Ascending aorta (tissue), 2 donors: ENCODE measurements around the gene SLC26A11. TPM values are rescaled to one million over a fixed set of nuclear protein-coding genes. Genes with fewer than 3 reads are reported as not detected.
"Not testable (repeated sequence)": the region's sequence is repeated elsewhere in the genome, so short reads cannot be mapped to it uniquely, and the experiment has no call there.

ENCODE experiments used
- DNase-seq, 2 donors: peaks; one replicate each; pipeline ENCODE4 v3.0.0-alpha.2; 2019; ENCODE audit warnings: low spot score in 2 of 2
- H3K27ac ChIP-seq, 2 donors: fragments of 200-600 bp; sonication (generic); one replicate each; pipeline ENCODE4 v1.5.1; 2016 to 2017; ENCODE audit warnings: mild to moderate bottlenecking in 1 of 2
- H3K27me3 ChIP-seq: fragments of 200-600 bp; sonication (generic); one replicate; pipeline ENCODE4 v1.5.1; 2017
- H3K36me3 ChIP-seq, 2 donors: fragments of 200-600 bp; sonication (generic); one replicate each; pipeline ENCODE4 v1.5.1; 2016
- H3K4me1 ChIP-seq, 2 donors: fragments of 200-600 bp; sonication (generic); one replicate each; pipeline ENCODE4 v1.5.1; 2016 to 2017; ENCODE audit warnings: mild to moderate bottlenecking in 1 of 2
- H3K4me3 ChIP-seq, 2 donors: fragments of 200-600 bp; sonication (generic); one replicate each; pipeline ENCODE4 v1.5.1; 2016 to 2017; ENCODE audit warnings: mild to moderate bottlenecking in 1 of 2
- H3K9me3 ChIP-seq, 2 donors: fragments of 200-600 bp; sonication (generic); one replicate each; pipeline ENCODE4 v1.5.1; 2016
- intact Hi-C: fragments of 100-400 bp; cut with DNase I; formaldehyde crosslinking; loops from one replicate; pipeline ENCODE4 v1.15.1; 2023
- total RNA-seq: library from RNA; depleted of rRNA; stranded (reverse); fragments of >200 nt; gene quantifications from one replicate; pipeline ENCODE4 v1.1.0, GENCODE V29; 2016
- TF ChIP-seq, protein P1 (sequence below), 3 experiments: fragments of 200-600 bp in 2 of 3; fragments of 450-650 bp in 1 of 3; sonication (generic) in 2 of 3; IDR thresholded peaks; one replicate each; pipeline ENCODE4 v1.5.1; 2016 to 2019; ENCODE audit warnings: antibody characterized with exemption in 3 of 3, mild to moderate bottlenecking in 1 of 3, moderate library complexity in 1 of 3

Gene SLC26A11
- total RNA-seq, 1 donor from 2014 or later, result 25.8 TPM

DNA sequence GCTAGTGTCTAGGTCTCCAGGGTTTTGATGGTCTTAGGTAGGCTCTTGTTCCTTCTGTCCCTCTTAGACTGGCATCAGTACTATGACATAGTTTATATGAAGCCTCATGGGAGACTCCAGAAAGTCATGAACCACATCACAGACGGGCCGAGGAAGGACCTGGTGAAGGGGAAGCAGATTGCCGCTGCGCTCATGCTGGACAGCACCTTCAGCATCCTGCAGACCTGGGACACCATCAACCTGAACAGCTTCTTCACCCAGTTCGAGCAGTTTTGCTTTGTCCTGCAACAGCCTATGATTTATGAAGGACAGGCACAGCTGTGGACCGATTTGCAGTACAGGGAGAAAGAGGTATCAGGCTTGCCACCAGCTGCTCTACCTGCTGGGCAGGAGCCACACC is 74.4 kb downstream of the SLC26A11 start:
- H3K27me3 ChIP-seq, result no peaks in the 10 kb centered on the region
- intact Hi-C loops, result no loop called here
- H3K4me3 ChIP-seq, result no peak overlapping the region
- TF ChIP-seq, protein P1, sequence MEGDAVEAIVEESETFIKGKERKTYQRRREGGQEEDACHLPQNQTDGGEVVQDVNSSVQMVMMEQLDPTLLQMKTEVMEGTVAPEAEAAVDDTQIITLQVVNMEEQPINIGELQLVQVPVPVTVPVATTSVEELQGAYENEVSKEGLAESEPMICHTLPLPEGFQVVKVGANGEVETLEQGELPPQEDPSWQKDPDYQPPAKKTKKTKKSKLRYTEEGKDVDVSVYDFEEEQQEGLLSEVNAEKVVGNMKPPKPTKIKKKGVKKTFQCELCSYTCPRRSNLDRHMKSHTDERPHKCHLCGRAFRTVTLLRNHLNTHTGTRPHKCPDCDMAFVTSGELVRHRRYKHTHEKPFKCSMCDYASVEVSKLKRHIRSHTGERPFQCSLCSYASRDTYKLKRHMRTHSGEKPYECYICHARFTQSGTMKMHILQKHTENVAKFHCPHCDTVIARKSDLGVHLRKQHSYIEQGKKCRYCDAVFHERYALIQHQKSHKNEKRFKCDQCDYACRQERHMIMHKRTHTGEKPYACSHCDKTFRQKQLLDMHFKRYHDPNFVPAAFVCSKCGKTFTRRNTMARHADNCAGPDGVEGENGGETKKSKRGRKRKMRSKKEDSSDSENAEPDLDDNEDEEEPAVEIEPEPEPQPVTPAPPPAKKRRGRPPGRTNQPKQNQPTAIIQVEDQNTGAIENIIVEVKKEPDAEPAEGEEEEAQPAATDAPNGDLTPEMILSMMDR (IDR thresholded peaks at IDR 0.05), result no peak
- H3K9me3 ChIP-seq, result no peaks in the 10 kb centered on the region
- H3K27ac ChIP-seq, result no peak overlapping the region
- no peaks in the 10 kb centered on the region for H3K4me1 ChIP-seq
- peaks cover 89 to 99% of the 10 kb centered on the region in 2 donors for H3K36me3 ChIP-seq
- DNase-seq, result no peak

DNA sequence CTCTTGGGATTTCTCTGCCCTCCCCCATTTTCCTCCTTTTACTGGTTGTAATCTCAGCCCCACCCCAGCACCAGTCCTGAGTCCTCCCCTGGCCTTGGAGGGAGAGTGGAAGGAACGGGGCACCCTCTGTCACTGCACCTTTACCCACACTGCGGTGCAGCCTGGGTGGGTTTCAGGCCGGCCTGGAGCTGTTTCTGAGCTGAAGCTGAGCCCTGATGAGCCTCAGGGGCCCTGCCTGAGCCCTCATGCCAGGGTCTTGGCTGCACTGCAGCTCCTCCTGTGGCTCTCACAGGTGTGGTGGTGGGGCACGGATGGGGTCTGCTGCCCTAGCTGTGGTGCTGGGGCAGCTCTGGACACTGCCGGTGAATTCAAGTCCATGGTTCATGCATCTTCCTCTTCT is 74.9 kb downstream of the SLC26A11 start:
- no peak overlapping the region for H3K4me3 ChIP-seq
- intact Hi-C loops, result no loop called here
- no peak overlapping the region for H3K27ac ChIP-seq
- H3K27me3 ChIP-seq, result no peaks in the 10 kb centered on the region
- TF ChIP-seq, protein P1 (IDR thresholded peaks at IDR 0.05), result no peak
- H3K4me1 ChIP-seq, result no peaks in the 10 kb centered on the region
- H3K36me3 ChIP-seq, result peaks cover 89 to 99% of the 10 kb centered on the region in 2 donors
- H3K9me3 ChIP-seq, result no peaks in the 10 kb centered on the region
- DNase-seq, result no peak

DNA sequence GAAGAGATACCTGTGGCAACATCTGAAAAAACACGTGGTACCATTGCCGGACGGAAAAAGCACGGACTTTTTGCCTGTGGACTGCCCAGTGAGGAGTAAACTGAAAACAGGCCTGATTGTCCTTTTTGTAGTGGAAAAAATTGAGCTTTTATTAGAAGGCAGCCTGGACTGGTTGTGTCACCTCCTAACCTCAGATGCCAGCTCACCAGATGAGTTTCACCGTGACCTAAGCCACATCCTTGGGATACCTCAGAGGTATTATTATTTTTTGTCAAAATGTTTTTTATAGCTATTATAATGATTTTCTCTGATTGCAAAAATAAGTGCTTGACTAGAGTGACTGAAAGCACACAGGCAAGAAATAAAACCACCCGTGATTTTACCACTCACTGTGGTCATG is 75.3 kb downstream of the SLC26A11 start:
- no peak for DNase-seq
- Histone ChIP-seq H3K9me3 (no peaks in the 10 kb centered on the region), H3K4me1 (no peaks in the 10 kb centered on the region), H3K4me3 (no peak overlapping the region), H3K27me3 (no peaks in the 10 kb centered on the region), H3K27ac (no peak overlapping the region), H3K36me3 (peaks cover 90 to 99% of the 10 kb centered on the region in 2 donors)
- TF ChIP-seq, protein P1 (IDR thresholded peaks at IDR 0.05), result no peak
- intact Hi-C loops, result no loop called here

DNA sequence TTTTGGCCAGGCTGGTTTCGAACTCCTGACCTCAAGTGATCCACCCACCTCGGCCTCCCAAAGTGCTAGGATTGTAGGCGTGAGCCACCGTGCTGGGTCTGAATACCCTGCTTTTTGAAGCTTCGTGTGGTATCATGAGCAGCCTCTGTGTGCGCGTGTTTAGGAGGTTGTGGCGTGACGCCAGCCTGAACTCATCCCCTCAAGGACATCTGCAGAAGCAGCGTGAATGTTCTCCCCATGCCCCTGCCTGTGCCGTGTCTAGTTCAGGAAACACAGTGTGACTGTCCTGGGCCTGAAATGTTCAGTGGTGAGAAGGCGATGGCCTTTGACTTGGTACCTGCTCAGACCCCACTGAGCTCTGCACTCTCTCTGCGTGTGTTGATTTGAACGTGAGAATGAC is 76.0 kb downstream of the SLC26A11 start:
- H3K27ac ChIP-seq, result no peak overlapping the region
- peaks cover 88 to 99% of the 10 kb centered on the region in 2 donors for H3K36me3 ChIP-seq

DNA sequence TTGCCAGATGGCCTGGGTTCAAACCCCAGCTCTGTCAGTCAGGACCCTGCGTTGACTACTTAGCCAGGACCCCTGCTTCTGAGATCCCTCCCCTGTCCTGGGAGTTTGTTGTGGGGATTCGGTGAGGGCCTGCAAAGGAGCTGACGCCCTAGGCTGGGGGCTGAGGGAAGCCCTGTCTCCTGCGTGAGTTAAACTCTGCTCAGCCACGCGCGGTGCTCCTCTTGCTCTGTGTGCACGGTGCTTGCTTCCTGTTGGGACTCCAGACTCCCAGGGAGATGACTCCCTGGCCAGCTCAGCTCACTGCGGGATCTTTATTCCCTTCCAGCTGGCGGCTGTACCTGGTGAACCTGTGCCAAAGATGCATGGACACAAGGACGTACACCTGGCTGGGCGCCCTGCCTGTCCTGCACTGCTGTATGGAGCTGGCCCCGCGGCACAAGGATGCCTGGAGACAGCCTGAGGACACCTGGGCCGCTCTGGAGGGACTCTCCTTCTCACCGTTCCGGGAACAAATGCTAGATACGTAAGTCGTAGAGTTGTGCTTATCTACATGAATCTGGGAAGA is 77.9 kb downstream of the SLC26A11 start:
- intact Hi-C loops, result no loop called here
- DNase-seq, result no peak

More for the DNA sequence above, 76.0 kb downstream of the SLC26A11 start:
- DNase-seq, result no peak
- Histone ChIP-seq H3K4me3 (no peak overlapping the region), H3K4me1 (no peaks in the 10 kb centered on the region), H3K27me3 (no peaks in the 10 kb centered on the region), H3K9me3 (no peaks in the 10 kb centered on the region)
- TF ChIP-seq, protein P1 (IDR thresholded peaks at IDR 0.05), result no peak
- intact Hi-C loops, result no loop called here

DNA sequence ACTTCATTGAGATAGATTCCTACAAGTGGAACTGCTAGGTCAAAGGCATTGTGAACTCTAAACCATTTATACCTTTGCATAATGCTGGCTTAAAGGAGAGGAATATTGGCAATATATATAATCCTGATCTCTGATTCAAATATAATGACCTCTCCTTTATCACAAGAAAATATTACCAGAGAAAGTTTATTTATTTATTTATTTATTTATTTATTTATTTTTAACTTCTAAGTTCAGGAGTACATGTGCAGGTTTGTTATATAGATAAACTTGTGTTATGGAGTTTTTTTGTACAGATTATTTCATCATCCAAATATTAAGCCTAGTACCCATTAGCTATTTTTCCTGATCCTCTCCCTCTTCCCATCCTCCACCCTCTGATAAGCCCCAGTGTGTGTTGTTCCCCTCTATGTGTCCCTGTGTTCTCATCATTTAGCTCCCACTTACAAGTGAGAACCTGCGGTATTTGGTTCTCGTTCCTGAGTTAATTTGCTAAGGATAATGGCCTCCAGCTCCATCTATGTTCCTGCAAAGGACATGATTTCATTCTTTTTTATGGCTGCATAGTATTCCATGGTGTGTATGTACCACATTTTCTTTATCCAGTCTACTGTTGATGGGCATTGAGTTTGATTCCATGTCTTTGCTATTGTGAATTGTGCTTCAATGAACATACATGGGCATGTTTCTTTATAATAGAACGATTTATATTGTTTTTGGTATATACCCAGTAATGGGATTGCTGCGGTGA is 79.3 kb downstream of the SLC26A11 start:
- Histone ChIP-seq H3K36me3 (peaks cover 91 to 100% of the 10 kb centered on the region in 2 donors), H3K9me3 (peaks cover 8 to 16% of the 10 kb centered on the region in 2 donors)
- H3K4me3 ChIP-seq, H3K27me3 ChIP-seq, H3K4me1 ChIP-seq, H3K27ac ChIP-seq, intact Hi-C loops, DNase-seq: not testable (repeated sequence)

More for the DNA sequence above, 77.9 kb downstream of the SLC26A11 start:
- Histone ChIP-seq H3K4me1 (no peaks in the 10 kb centered on the region), H3K9me3 (peaks cover 2 to 3% of the 10 kb centered on the region in 2 donors), H3K27ac (no peak overlapping the region), H3K36me3 (peaks cover 87 to 100% of the 10 kb centered on the region in 2 donors), H3K4me3 (no peak overlapping the region), H3K27me3 (no peaks in the 10 kb centered on the region)
- TF ChIP-seq, protein P1 (IDR thresholded peaks at IDR 0.05), result no peak

DNA sequence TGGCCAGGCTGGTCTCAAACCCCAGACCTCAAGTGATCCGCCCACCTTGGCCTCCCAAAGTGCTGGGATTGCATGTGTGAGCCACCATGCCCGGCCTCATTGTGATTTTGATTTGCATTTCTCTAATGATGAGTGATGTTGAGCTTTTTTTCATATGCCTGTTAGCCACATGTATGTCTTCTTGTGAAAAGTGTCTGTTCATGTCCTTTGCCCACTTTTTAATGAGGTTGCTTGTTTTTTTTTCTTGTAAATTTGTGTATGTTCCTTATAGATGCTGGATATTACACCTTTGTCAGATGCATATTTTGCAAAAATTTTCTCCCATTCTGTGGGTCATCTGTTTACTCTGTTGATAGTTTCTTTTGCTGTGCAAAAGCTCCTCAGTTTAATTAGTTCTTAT is 80.5 kb downstream of the SLC26A11 start:
- peaks cover 8 to 17% of the 10 kb centered on the region in 2 donors for H3K9me3 ChIP-seq
- H3K27ac ChIP-seq, H3K4me1 ChIP-seq, DNase-seq, intact Hi-C loops, H3K4me3 ChIP-seq, H3K27me3 ChIP-seq: not testable (repeated sequence)
- H3K36me3 ChIP-seq, result peaks cover 89 to 100% of the 10 kb centered on the region in 2 donors
